ENCODE measurements around the gene ACMSD. TPM values are rescaled to one million over a fixed set of nuclear protein-coding genes. Genes with fewer than 3 reads are reported as not detected.
"Not testable (repeated sequence)": the region's sequence is repeated elsewhere in the genome, so short reads cannot be mapped to it uniquely, and the experiment has no call there.

Gene ACMSD
- total and polyA plus RNA-seq, 12 donors: 0.32 to 1.9 (median 0.61) TPM; not detected in 5

DNA sequence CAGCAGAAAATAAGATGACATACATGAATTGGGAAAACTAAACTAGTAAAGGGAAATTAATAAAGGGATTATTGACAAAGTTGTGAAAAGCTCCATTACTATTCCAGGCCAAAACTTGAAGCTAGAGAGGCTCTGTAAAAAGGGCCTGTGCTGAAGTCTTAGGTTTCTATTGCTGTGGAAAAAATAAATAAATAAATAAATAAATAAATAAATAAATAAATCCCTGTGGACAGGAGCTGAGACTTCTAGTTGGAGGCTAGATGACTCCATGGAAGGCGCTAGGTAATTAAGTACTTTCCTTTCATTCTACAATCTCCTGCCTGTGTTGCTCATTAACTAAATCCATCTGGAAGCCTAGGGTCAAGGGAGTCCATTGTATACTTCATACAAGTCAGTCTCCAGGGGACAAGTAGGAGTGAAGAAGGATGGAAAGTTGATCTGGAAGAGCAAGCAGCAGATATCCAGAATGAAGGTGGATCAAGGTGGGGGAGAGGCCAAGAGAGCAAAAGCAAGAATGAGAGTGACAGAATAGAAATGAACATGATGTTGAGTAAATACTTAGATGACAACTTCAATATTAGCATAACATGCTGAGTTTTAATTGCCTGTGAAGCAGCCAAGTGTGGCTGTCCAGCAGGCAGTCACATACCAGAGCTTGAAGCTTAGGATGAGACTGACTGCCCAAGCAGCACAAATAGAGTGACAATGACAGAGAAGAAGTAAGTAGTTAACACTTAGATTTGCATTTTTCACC, 54.0 kb downstream of the ACMSD start:
- Histone ChIP-seq H3K36me3 (replicated peaks in 1 of 2) (no peaks in the 10 kb centered on the region), H3K27ac (no peak overlapping the region), H3K9me3 (replicated peaks in 1 of 3) (peaks cover 0 to 4% (median 0%) of the 10 kb centered on the region in 3 donors), H3K4me1 (replicated peaks in 1 of 2) (no peaks in the 10 kb centered on the region), H3K27me3 (no peaks in the 10 kb centered on the region), H3K4me3 (no peak overlapping the region)
- TF ChIP-seq, protein P1, sequence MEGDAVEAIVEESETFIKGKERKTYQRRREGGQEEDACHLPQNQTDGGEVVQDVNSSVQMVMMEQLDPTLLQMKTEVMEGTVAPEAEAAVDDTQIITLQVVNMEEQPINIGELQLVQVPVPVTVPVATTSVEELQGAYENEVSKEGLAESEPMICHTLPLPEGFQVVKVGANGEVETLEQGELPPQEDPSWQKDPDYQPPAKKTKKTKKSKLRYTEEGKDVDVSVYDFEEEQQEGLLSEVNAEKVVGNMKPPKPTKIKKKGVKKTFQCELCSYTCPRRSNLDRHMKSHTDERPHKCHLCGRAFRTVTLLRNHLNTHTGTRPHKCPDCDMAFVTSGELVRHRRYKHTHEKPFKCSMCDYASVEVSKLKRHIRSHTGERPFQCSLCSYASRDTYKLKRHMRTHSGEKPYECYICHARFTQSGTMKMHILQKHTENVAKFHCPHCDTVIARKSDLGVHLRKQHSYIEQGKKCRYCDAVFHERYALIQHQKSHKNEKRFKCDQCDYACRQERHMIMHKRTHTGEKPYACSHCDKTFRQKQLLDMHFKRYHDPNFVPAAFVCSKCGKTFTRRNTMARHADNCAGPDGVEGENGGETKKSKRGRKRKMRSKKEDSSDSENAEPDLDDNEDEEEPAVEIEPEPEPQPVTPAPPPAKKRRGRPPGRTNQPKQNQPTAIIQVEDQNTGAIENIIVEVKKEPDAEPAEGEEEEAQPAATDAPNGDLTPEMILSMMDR (IDR thresholded peaks at IDR 0.05): no peak
- no peak for TF ChIP-seq POLR2A (IDR thresholded peaks at IDR 0.05)
- WGBS, 4 donors: 90 to 98% (median 96%) methylated on average over 1 of the region's 1 CpG
- intact Hi-C loops (cut with DNase I): no loop called here
- no peak for DNase-seq

DNA sequence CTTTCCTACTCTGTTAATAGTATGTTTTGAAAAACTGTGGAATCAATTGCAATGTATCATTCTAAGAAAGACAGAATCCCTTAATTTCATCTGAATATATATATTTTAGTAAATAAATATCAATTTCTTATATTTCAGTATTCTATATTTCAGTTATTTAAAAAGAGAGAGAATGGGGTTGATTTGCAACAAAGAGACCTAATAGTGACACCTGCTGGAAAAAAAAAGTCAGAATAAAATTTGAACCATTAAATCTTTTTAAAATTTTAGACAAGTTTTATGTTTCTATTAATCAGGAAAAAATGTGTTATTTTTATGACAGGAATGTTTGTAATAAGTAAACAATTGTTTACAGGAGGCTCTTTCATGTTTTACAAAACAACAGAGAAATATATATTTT, 59.5 kb downstream of the ACMSD start:
- Histone ChIP-seq H3K27ac (no peak overlapping the region), H3K27me3 (no peaks in the 10 kb centered on the region), H3K9me3 (replicated peaks in 1 of 3) (peaks cover 0 to 6% (median 0%) of the 10 kb centered on the region in 3 donors), H3K36me3 (replicated peaks in 1 of 2) (no peaks in the 10 kb centered on the region), H3K4me3 (no peak overlapping the region), H3K4me1 (replicated peaks in 1 of 2) (no peaks in the 10 kb centered on the region)
- no peak for DNase-seq
- intact Hi-C loops (cut with DNase I): loop anchor here in 1 of 2 donors (2.0 kb wide), 1 partner anchor 445 kb away; no protein-coding TSS in a partner anchor
- TF ChIP-seq POLR2A (IDR thresholded peaks at IDR 0.05): no peak
- TF ChIP-seq, protein P1 (IDR thresholded peaks at IDR 0.05): peak; percentile 21 to 59 (median 40)

DNA sequence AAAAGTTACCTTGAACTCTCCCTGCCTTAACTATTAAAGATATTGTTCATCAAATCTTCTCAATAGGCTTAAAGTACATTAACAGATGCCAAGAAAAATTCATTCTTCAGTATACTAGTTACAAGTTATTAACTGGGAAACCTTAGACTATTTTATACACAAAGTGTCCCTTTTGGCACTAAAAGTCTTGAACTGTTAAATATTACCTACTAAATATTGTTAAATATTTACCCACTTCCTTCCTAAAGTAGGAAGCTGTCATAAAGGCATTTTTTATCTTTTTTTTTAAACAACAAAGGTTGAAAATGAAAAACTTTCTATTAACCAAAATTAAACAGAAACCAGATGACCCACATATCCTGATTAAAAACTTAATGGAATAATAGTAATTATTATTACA, 60.8 kb downstream of the ACMSD start:
- no peak overlapping the region for H3K27ac ChIP-seq
- no peak for DNase-seq
- no peaks in the 10 kb centered on the region for H3K27me3 ChIP-seq
- intact Hi-C loops (cut with DNase I): loop anchor here in 1 of 2 donors (2.0 kb wide), 1 partner anchor 446 kb away; no protein-coding TSS in a partner anchor
- H3K36me3 ChIP-seq (replicated peaks in 1 of 2): no peaks in the 10 kb centered on the region
- no peaks in the 10 kb centered on the region for H3K4me1 ChIP-seq (replicated peaks in 1 of 2)
- H3K4me3 ChIP-seq: no peak overlapping the region
- peaks cover 0 to 6% (median 0%) of the 10 kb centered on the region in 3 donors for H3K9me3 ChIP-seq (replicated peaks in 1 of 3)
- TF ChIP-seq, protein P1 (IDR thresholded peaks at IDR 0.05): no peak
- TF ChIP-seq POLR2A (IDR thresholded peaks at IDR 0.05): no peak

DNA sequence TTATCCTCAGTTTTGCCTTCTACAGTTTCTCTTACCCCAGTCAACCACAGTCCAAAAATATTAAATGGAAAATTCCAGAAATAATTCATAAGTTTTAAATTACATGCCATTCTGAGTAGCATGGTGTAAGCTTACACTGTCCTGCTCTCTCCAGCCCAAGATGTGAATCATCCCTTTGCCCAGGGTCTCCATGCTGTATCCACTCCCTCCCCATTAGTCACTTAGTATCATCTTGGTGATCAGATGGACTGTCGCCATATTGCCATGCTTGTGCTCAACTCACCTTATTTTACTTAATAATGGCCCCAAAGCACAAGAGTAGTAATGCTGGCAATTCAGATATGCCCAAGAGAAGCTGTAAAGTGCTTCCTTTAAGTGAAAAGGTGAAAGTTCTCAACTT, 61.7 kb downstream of the ACMSD start:
- peaks cover 0 to 6% (median 0%) of the 10 kb centered on the region in 3 donors for H3K9me3 ChIP-seq (replicated peaks in 1 of 3)
- H3K27me3 ChIP-seq: no peaks in the 10 kb centered on the region
- WGBS, 4 donors: 71 to 82% (median 79%) methylated on average over 1 of the region's 1 CpG
- no peaks in the 10 kb centered on the region for H3K4me1 ChIP-seq (replicated peaks in 1 of 2)
- no peak overlapping the region for H3K27ac ChIP-seq
- DNase-seq: no peak
- intact Hi-C loops (cut with DNase I): no loop called here
- no peaks in the 10 kb centered on the region for H3K36me3 ChIP-seq (replicated peaks in 1 of 2)
- TF ChIP-seq, protein P1 (IDR thresholded peaks at IDR 0.05): no peak
- TF ChIP-seq POLR2A (IDR thresholded peaks at IDR 0.05): no peak
- H3K4me3 ChIP-seq: no peak overlapping the region

DNA sequence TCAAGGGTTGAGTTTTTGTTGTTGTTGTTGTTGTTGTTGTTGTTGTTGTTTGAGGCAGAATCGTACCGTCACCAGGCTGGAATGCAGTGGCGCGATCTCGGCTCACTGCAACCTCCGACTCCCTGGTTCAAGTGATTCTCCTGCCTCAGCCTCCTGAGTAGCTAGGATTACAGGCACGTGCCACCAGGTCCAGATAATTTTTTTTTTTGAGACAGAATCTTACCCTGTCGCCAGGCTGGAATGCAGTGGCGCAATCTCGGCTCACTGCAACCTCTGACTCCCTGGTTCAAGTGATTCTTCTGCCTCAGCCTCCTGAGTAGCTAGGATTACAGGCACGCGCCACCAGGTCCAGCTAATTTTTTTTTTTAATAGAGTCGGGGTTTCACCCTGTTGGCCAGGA, 65.3 kb downstream of the ACMSD start:
- H3K27me3 ChIP-seq; H3K4me3 ChIP-seq; DNase-seq; H3K36me3 ChIP-seq (replicated peaks in 1 of 2); H3K9me3 ChIP-seq (replicated peaks in 1 of 3); intact Hi-C loops (cut with DNase I); H3K27ac ChIP-seq; H3K4me1 ChIP-seq (replicated peaks in 1 of 2): not testable (repeated sequence)
- 89 to 92% (median 92%) methylated on average over 11 to 13 of the region's 13 CpGs for WGBS, 4 donors

Measured in adrenal gland (tissue), 12 donors.